Measurements from ENCODE around the gene ZNF366. TPM values are rescaled to one million over a fixed set of nuclear protein-coding genes. Genes with fewer than 3 reads are reported as not detected.

ZNF366 gene
- total and polyA plus RNA-seq, 2 of the 13 experiments (the other 11 are each of a cell fraction or from before 2014, with no cell fraction given) = not detected

- ChIA-PET CTCF (ENCODE audit: low intra/inter-chr PET ratio, low total read pairs) (no interaction called here), POLR2A (no interaction called here)
- in situ Hi-C loops (cut with HindIII; ENCODE audit: extremely low pct_ligation_motif_present, low pct_unique_long_range_greater_than_20kb) = no loop called here
- H3K4me3 ChIP-seq (replicated peaks in 1 of 3; ENCODE audit: insufficient read depth in 1 of 3, low read depth in 2 of 3, low read length in 3 of 3) = no peak overlapping the region
- no TSS peak for BruUV-seq (replicated peaks)
- no peaks in the 10 kb centered on the region for H3K9me3 ChIP-seq (ENCODE audit: low read length)
- intact Hi-C loops (cut with micrococcal nuclease; ENCODE audit: unreplicated experiment) = no loop called here
- H3K36me3 ChIP-seq (replicated peaks in 1 of 2; ENCODE audit: control insufficient read depth in 1 of 2, insufficient read depth in 2 of 2, low read length in 2 of 2) = no peaks in the 10 kb centered on the region
- no peaks in the 10 kb centered on the region for H4K20me1 ChIP-seq (ENCODE audit: insufficient read depth, low read length)
- H3K9ac ChIP-seq (ENCODE audit: insufficient read depth, low read depth, low read length) = no peak overlapping the region
- FAIRE-seq (no peak), ATAC-seq (no peak), DNase-seq (ENCODE audit: low spot score) (no peak)
- H3K4me1 ChIP-seq (ENCODE audit: insufficient read depth, low read length) = no peaks in the 10 kb centered on the region
- no peak overlapping the region for H3K4me2 ChIP-seq (ENCODE audit: low read depth, low read length)
- WGBS (ENCODE audit: low lambda C conversion rate) = 50% methylated on average over 7 of the region's 7 CpGs
- TF ChIP-seq DMTF1 (CRISPR knock-in tag; IDR thresholded peaks at IDR 0.05) = no peak
- TF ChIP-seq TEAD3 (CRISPR knock-in tag; optimal IDR thresholded peaks at IDR 0.05; ENCODE audit: borderline replicate concordance) = no peak
- TF ChIP-seq ZNF354B (CRISPR knock-in tag; IDR thresholded peaks at IDR 0.05) = no peak
- TF ChIP-seq ZNF44 (CRISPR knock-in tag; IDR thresholded peaks at IDR 0.05) = no peak
- TF ChIP-seq ZEB1 (IDR thresholded peaks at IDR 0.05; ENCODE audit: insufficient replicate concordance, low read depth) = no peak
- TF ChIP-seq PRDM4 (CRISPR knock-in tag; IDR thresholded peaks at IDR 0.05; ENCODE audit: borderline replicate concordance) = no peak
- TF ChIP-seq MED13 (CRISPR knock-in tag; IDR thresholded peaks at IDR 0.05) = no peak
- TF ChIP-seq ZNF280B (CRISPR knock-in tag; IDR thresholded peaks at IDR 0.05; ENCODE audit: borderline replicate concordance) = no peak
- no peak for TF ChIP-seq MLLT10 (CRISPR knock-in tag; IDR thresholded peaks at IDR 0.05)
- no peak for TF ChIP-seq SMARCC2 (IDR thresholded peaks at IDR 0.05)
- TF ChIP-seq DMAP1 (CRISPR knock-in tag; IDR thresholded peaks at IDR 0.05) = no peak
- H3K79me2 ChIP-seq (ENCODE audit: insufficient read depth, low read length) = no peaks in the 10 kb centered on the region
- no peak overlapping the region for H3K27ac ChIP-seq (ENCODE audit: extremely low read length, insufficient read depth, low read length)
- H2AFZ ChIP-seq (ENCODE audit: low read length) = no peak overlapping the region
- peaks cover 2 to 31% of the 10 kb centered on the region in 2 experiments; a peak in 4 of 5 replicates for H3K27me3 ChIP-seq (ENCODE audit: control insufficient read depth in 1 of 2, insufficient read depth in 2 of 2, low read length in 2 of 2)
Observed at GRCh38 chr5:72506158-72506549, 1.1 kb downstream of the ZNF366 start.

Measured in HepG2 (cell line).